Neural crest cell (in vitro differentiated cells): ENCODE data around the gene MTHFSD. TPM values are rescaled to one million over a fixed set of nuclear protein-coding genes. Genes with fewer than 3 reads are reported as not detected.

Source experiments
- DNase-seq: peaks from one replicate; pipeline ENCODE4 v3.0.0; 2021; ENCODE audit warnings: low read depth, mixed read lengths, low spot score
- H3K27ac Mint-ChIP-seq: one replicate; pipeline ENCODE4 v1.8.0; 2021; ENCODE audit warnings: mild to moderate bottlenecking, mixed read lengths; ENCODE audit not compliant: unreplicated experiment
- H3K27me3 Mint-ChIP-seq: 2 replicates; pipeline ENCODE4 v1.8.0; 2021; ENCODE audit warnings: low read depth, mild to moderate bottlenecking, mixed read lengths
- H3K36me3 Mint-ChIP-seq: 2 replicates; pipeline ENCODE4 v1.8.0; 2021; ENCODE audit warnings: low read depth, mild to moderate bottlenecking, mixed read lengths
- H3K4me1 Mint-ChIP-seq: 2 replicates; pipeline ENCODE4 v1.8.0; 2021; ENCODE audit warnings: mixed read lengths
- H3K4me3 Mint-ChIP-seq: one replicate; pipeline ENCODE4 v1.8.0; 2021; ENCODE audit warnings: mild to moderate bottlenecking, mixed read lengths
- H3K9me3 Mint-ChIP-seq: 2 replicates; pipeline ENCODE4 v1.8.0; 2021; ENCODE audit warnings: mixed read lengths
- CTCF ChIP-seq: fragments of 200-600 bp; sonication (generic); conservative IDR thresholded peaks from 2 replicates; pipeline ENCODE4 v1.5.0; 2021; ENCODE audit warnings: antibody characterized with exemption, mild to moderate bottlenecking
- total RNA-seq: library from RNA; stranded (reverse); gene quantifications from 2 replicates; pipeline ENCODE4 v1.2.1, GENCODE V29; 2021

The MTHFSD gene
- total RNA-seq, 1 donor from 2014 or later, result 14.0 TPM

- Mint-ChIP-seq H3K4me1 (peaks cover 15% of the 10 kb centered on the region), H3K4me3 (no peak overlapping the region), H3K9me3 (no peaks in the 10 kb centered on the region), H3K27ac (no peak overlapping the region), H3K27me3 (peaks cover 36% of the 10 kb centered on the region), H3K36me3 (no peaks in the 10 kb centered on the region)
- no peak for DNase-seq
- no peak for TF ChIP-seq CTCF
Measured at GRCh38 chr16:86558355-86559193, 3.5 kb upstream of the MTHFSD start.

- Mint-ChIP-seq H3K36me3 (no peaks in the 10 kb centered on the region), H3K9me3 (no peaks in the 10 kb centered on the region), H3K4me3 (no peak overlapping the region), H3K4me1 (peaks cover 13% of the 10 kb centered on the region), H3K27me3 (peaks cover 29% of the 10 kb centered on the region), H3K27ac (no peak overlapping the region)
- DNase-seq, result no peak
- no peak for TF ChIP-seq CTCF
Measured at GRCh38 chr16:86557587-86557986, 2.6 kb upstream of the MTHFSD start.

GRCh38 chr16:86556576-86556975, 1.5 kb upstream of the MTHFSD start:
- TF ChIP-seq CTCF, result no peak
- no peaks in the 10 kb centered on the region for H3K36me3 Mint-ChIP-seq
- no peak for DNase-seq
- peaks cover 22% of the 10 kb centered on the region for H3K27me3 Mint-ChIP-seq
- no peak overlapping the region for H3K27ac Mint-ChIP-seq
- H3K4me3 Mint-ChIP-seq, result peak overlapping the region; percentile 87
- peaks cover 18% of the 10 kb centered on the region for H3K4me1 Mint-ChIP-seq
- no peaks in the 10 kb centered on the region for H3K9me3 Mint-ChIP-seq

GRCh38 chr16:86555704-86556075, 655 bp upstream of the MTHFSD start:
- no peaks in the 10 kb centered on the region for H3K36me3 Mint-ChIP-seq
- peak overlapping the region; percentile 95 for H3K27ac Mint-ChIP-seq
- no peak for DNase-seq
- H3K27me3 Mint-ChIP-seq, result peaks cover 18% of the 10 kb centered on the region
- no peak for TF ChIP-seq CTCF
- H3K4me1 Mint-ChIP-seq, result peaks cover 18% of the 10 kb centered on the region
- H3K9me3 Mint-ChIP-seq, result no peaks in the 10 kb centered on the region
- peak overlapping the region; percentile 87 for H3K4me3 Mint-ChIP-seq

- TF ChIP-seq CTCF, result no peak
- Mint-ChIP-seq H3K4me1 (peaks cover 18% of the 10 kb centered on the region), H3K27me3 (peaks cover 15% of the 10 kb centered on the region), H3K9me3 (no peaks in the 10 kb centered on the region), H3K4me3 (peak overlapping the region; percentile 87), H3K27ac (peak overlapping the region; percentile 95), H3K36me3 (no peaks in the 10 kb centered on the region)
- DNase-seq, result no peak
Measured at GRCh38 chr16:86554599-86554916, 477 bp downstream of the MTHFSD start.
